ENCODE measurements around the gene ANAPC16.
A peak's percentile ranks its signal among the peaks of the same experiment; 100 is the strongest.

ANAPC16 gene

GRCh38 chr10:72175149-72175548, 40.7 kb upstream of the ANAPC16 start:
- H3K4me3 ChIP-seq, result no peak overlapping the region
- peak overlapping the region; percentile 21; the same call in 1 of the 2 replicates for H3K27ac ChIP-seq
- TF ChIP-seq POLR2AphosphoS5 (IDR thresholded peaks at IDR 0.05; ENCODE audit: borderline replicate concordance, low read depth, low read length) (no peak), FOXP2 (optimal IDR thresholded peaks at IDR 0.05; ENCODE audit: control extremely low read depth, extremely low read length, insufficient read depth) (no peak), EZH2 (IDR thresholded peaks at IDR 0.05) (no peak)
- no peak overlapping the region for H3K9ac ChIP-seq (ENCODE audit: insufficient read length)
- no peak for DNase-seq (ENCODE audit: low read depth, low spot score)
- no peaks in the 10 kb centered on the region for H3K9me3 ChIP-seq (ENCODE audit: low read depth, low read length)
- H3K36me3 ChIP-seq (ENCODE audit: insufficient read depth, low read length), result no peaks in the 10 kb centered on the region

- no peaks in the 10 kb centered on the region for H3K9me3 ChIP-seq (ENCODE audit: low read depth, low read length)
- H3K9ac ChIP-seq (ENCODE audit: insufficient read length), result no peak overlapping the region
- no peaks in the 10 kb centered on the region for H3K36me3 ChIP-seq (ENCODE audit: insufficient read depth, low read length)
- H3K4me3 ChIP-seq, result no peak overlapping the region
- no peak for DNase-seq (ENCODE audit: low read depth, low spot score)
- TF ChIP-seq EZH2 (IDR thresholded peaks at IDR 0.05), result no peak
- TF ChIP-seq FOXP2 (optimal IDR thresholded peaks at IDR 0.05; ENCODE audit: control extremely low read depth, extremely low read length, insufficient read depth), result no peak
- TF ChIP-seq POLR2AphosphoS5 (IDR thresholded peaks at IDR 0.05; ENCODE audit: borderline replicate concordance, low read depth, low read length), result no peak
- H3K27ac ChIP-seq, result no peak overlapping the region
These were observed 39.1 kb upstream of the ANAPC16 start for GRCh38 chr10:72176701-72177100.

GRCh38 chr10:72177454-72177853, 38.4 kb upstream of the ANAPC16 start:
- H3K27ac ChIP-seq, result no peak overlapping the region
- no peak overlapping the region for H3K4me3 ChIP-seq
- H3K36me3 ChIP-seq (ENCODE audit: insufficient read depth, low read length), result no peaks in the 10 kb centered on the region
- no peak for TF ChIP-seq POLR2AphosphoS5 (IDR thresholded peaks at IDR 0.05; ENCODE audit: borderline replicate concordance, low read depth, low read length)
- no peak for TF ChIP-seq EZH2 (IDR thresholded peaks at IDR 0.05)
- no peak for TF ChIP-seq FOXP2 (optimal IDR thresholded peaks at IDR 0.05; ENCODE audit: control extremely low read depth, extremely low read length, insufficient read depth)
- no peaks in the 10 kb centered on the region for H3K9me3 ChIP-seq (ENCODE audit: low read depth, low read length)
- no peak overlapping the region for H3K9ac ChIP-seq (ENCODE audit: insufficient read length)
- no peak for DNase-seq (ENCODE audit: low read depth, low spot score)

GRCh38 chr10:72184156-72184555, 31.7 kb upstream of the ANAPC16 start:
- DNase-seq (ENCODE audit: low read depth, low spot score), result no peak
- no peaks in the 10 kb centered on the region; the same call in 1 of the 2 replicates for H3K36me3 ChIP-seq (ENCODE audit: insufficient read depth, low read length)
- no peak overlapping the region for H3K9ac ChIP-seq (ENCODE audit: insufficient read length)
- no peaks in the 10 kb centered on the region for H3K9me3 ChIP-seq (ENCODE audit: low read depth, low read length)
- TF ChIP-seq POLR2AphosphoS5 (IDR thresholded peaks at IDR 0.05; ENCODE audit: borderline replicate concordance, low read depth, low read length), result no peak
- TF ChIP-seq FOXP2 (optimal IDR thresholded peaks at IDR 0.05; ENCODE audit: control extremely low read depth, extremely low read length, insufficient read depth), result no peak
- TF ChIP-seq EZH2 (IDR thresholded peaks at IDR 0.05), result no peak
- no peak overlapping the region for H3K4me3 ChIP-seq
- H3K27ac ChIP-seq, result no peak overlapping the region

- Histone ChIP-seq H3K9ac (ENCODE audit: insufficient read length) (peak overlapping the region; percentile 16), H3K27ac (peak overlapping the region; percentile 49; the same call in 1 of the 2 replicates), H3K36me3 (ENCODE audit: insufficient read depth, low read length) (no peaks in the 10 kb centered on the region; the same call in 1 of the 2 replicates), H3K4me3 (peak overlapping the region; percentile 26), H3K9me3 (ENCODE audit: low read depth, low read length) (no peaks in the 10 kb centered on the region)
- no peak for DNase-seq (ENCODE audit: low read depth, low spot score)
- TF ChIP-seq POLR2AphosphoS5 (IDR thresholded peaks at IDR 0.05; ENCODE audit: borderline replicate concordance, low read depth, low read length), result no peak
- no peak for TF ChIP-seq FOXP2 (optimal IDR thresholded peaks at IDR 0.05; ENCODE audit: control extremely low read depth, extremely low read length, insufficient read depth)
- TF ChIP-seq EZH2 (IDR thresholded peaks at IDR 0.05), result no peak
These were observed 29.4 kb upstream of the ANAPC16 start for GRCh38 chr10:72186258-72186981.

- H3K9me3 ChIP-seq (ENCODE audit: low read depth, low read length), result no peaks in the 10 kb centered on the region
- peak overlapping the region; percentile 16 for H3K9ac ChIP-seq (ENCODE audit: insufficient read length)
These were observed 28.9 kb upstream of the ANAPC16 start for GRCh38 chr10:72186982-72187330.

GRCh38 chr10:72194949-72195348, 20.9 kb upstream of the ANAPC16 start:
- no peaks in the 10 kb centered on the region for H3K36me3 ChIP-seq (ENCODE audit: insufficient read depth, low read length)
- no peak for TF ChIP-seq POLR2AphosphoS5 (IDR thresholded peaks at IDR 0.05; ENCODE audit: borderline replicate concordance, low read depth, low read length)
- no peak for TF ChIP-seq FOXP2 (optimal IDR thresholded peaks at IDR 0.05; ENCODE audit: control extremely low read depth, extremely low read length, insufficient read depth)
- no peak for TF ChIP-seq EZH2 (IDR thresholded peaks at IDR 0.05)
- no peak overlapping the region for H3K4me3 ChIP-seq
- no peaks in the 10 kb centered on the region for H3K9me3 ChIP-seq (ENCODE audit: low read depth, low read length)
- no peak for DNase-seq (ENCODE audit: low read depth, low spot score)
- H3K9ac ChIP-seq (ENCODE audit: insufficient read length), result no peak overlapping the region
- H3K27ac ChIP-seq, result no peak overlapping the region

More at GRCh38 chr10:72186982-72187330, 28.9 kb upstream of the ANAPC16 start:
- Histone ChIP-seq H3K27ac (peak overlapping the region; percentile 49; the same call in 1 of the 2 replicates), H3K36me3 (ENCODE audit: insufficient read depth, low read length) (no peaks in the 10 kb centered on the region; the same call in 1 of the 2 replicates), H3K4me3 (peak overlapping the region; percentile 26)
- TF ChIP-seq FOXP2 (optimal IDR thresholded peaks at IDR 0.05; ENCODE audit: control extremely low read depth, extremely low read length, insufficient read depth) (no peak), EZH2 (IDR thresholded peaks at IDR 0.05) (no peak), POLR2AphosphoS5 (IDR thresholded peaks at IDR 0.05; ENCODE audit: borderline replicate concordance, low read depth, low read length) (no peak)
- no peak for DNase-seq (ENCODE audit: low read depth, low spot score)

GRCh38 chr10:72200883-72201282, 14.9 kb upstream of the ANAPC16 start:
- Histone ChIP-seq H3K4me3 (no peak overlapping the region), H3K27ac (no peak overlapping the region), H3K9ac (ENCODE audit: insufficient read length) (no peak overlapping the region), H3K36me3 (ENCODE audit: insufficient read depth, low read length) (no peaks in the 10 kb centered on the region), H3K9me3 (ENCODE audit: low read depth, low read length) (no peaks in the 10 kb centered on the region)
- DNase-seq (ENCODE audit: low read depth, low spot score), result no peak
- TF ChIP-seq FOXP2 (optimal IDR thresholded peaks at IDR 0.05; ENCODE audit: control extremely low read depth, extremely low read length, insufficient read depth) (no peak), POLR2AphosphoS5 (IDR thresholded peaks at IDR 0.05; ENCODE audit: borderline replicate concordance, low read depth, low read length) (no peak), EZH2 (IDR thresholded peaks at IDR 0.05) (no peak)

Data from SK-N-MC (cell line).